Endothelial cell of umbilical vein (primary cell): ENCODE data around the gene RASGRF2. TPM values are rescaled to one million over a fixed set of nuclear protein-coding genes. Genes with fewer than 3 reads are reported as not detected.

Experiments
- BruUV-seq: library from RNA; stranded (reverse); fragments of 400-500 nt; replicated peaks from 2 replicates; lab custom pipeline; 2021; lab: Mats Ljungman, UMichigan
- CTCF ChIA-PET: fragments of 300-600, 350-600 bp; sonication (Branson Sonifier 250); formaldehyde crosslinking; loops from one replicate; lab custom pipeline; 2021; ENCODE audit warnings: antibody characterized with exemption, inconsistent platforms; lab: Charles Lee
- POLR2A ChIA-PET: fragments of 300-600, 350-600 bp; sonication (Branson Sonifier 250); formaldehyde crosslinking; loops from one replicate; lab custom pipeline; 2021; ENCODE audit warnings: antibody characterized with exemption, inconsistent platforms; lab: Charles Lee
- DNase-seq: peaks from one replicate; pipeline ENCODE4 v3.0.0-alpha.2; 2011; ENCODE audit warnings: low read depth, low spot score
- FAIRE-seq: peaks from 2 replicates; lab custom pipeline; 2011; peaks lifted over from hg19 to GRCh38; lab: Jason Lieb, UNC
- H2AFZ ChIP-seq: 2 replicates; pipeline ENCODE4 v1.6.0; 2012; ENCODE audit warnings: low read depth, low read length, control low read depth, inconsistent platforms
- H3K27ac ChIP-seq: 2 replicates; pipeline ENCODE4 v1.5.1; 2011; ENCODE audit warnings: low read depth, mild to moderate bottlenecking, control low read depth, low read length, moderate library complexity; ENCODE audit not compliant: insufficient read depth
- H3K27me3 ChIP-seq, 2 experiments: 2 replicates each; pipeline versions ENCODE4 v1.6.0 to v1.6.1; 2011; ENCODE audit warnings: low read length in 2 of 2, mixed read lengths in 1 of 2; ENCODE audit not compliant: control insufficient read depth in 2 of 2, insufficient read depth in 2 of 2
- H3K36me3 ChIP-seq, 2 experiments: 2 replicates in 1 of 2; 3 replicates in 1 of 2; pipeline ENCODE4 v1.5.1; 2011; ENCODE audit warnings: low read length in 2 of 2, mild to moderate bottlenecking in 1 of 2, moderate library complexity in 1 of 2; ENCODE audit not compliant: control insufficient read depth in 2 of 2, insufficient read depth in 2 of 2; ENCODE audit errors: extremely low read depth in 1 of 2
- H3K4me1 ChIP-seq: 3 replicates; pipeline ENCODE4 v1.5.1; 2011; ENCODE audit warnings: mild to moderate bottlenecking, low read length; ENCODE audit not compliant: control insufficient read depth, insufficient read depth; ENCODE audit errors: extremely low read depth
- H3K4me2 ChIP-seq: 2 replicates; pipeline ENCODE4 v1.6.1; 2011; ENCODE audit warnings: low read length, control low read depth, mixed read lengths; ENCODE audit not compliant: insufficient read depth
- H3K4me3 ChIP-seq, 3 experiments: fragments of 200-600 bp in 1 of 3; sonication (generic), shearing (Covaris generic) in 1 of 3; replicated peaks in 1 of 3; 2 replicates each; pipeline ENCODE4 v1.5.1; 2011 to 2016; ENCODE audit warnings: control low read depth in 3 of 3, low read length in 3 of 3, mild to moderate bottlenecking in 2 of 3, inconsistent platforms in 1 of 3, low read depth in 1 of 3, moderate library complexity in 1 of 3; ENCODE audit not compliant: insufficient read depth in 1 of 3
- H3K79me2 ChIP-seq: 2 replicates; pipeline ENCODE4 v1.6.0; 2012; ENCODE audit warnings: low read length, inconsistent platforms; ENCODE audit not compliant: control insufficient read depth, insufficient read depth
- H3K9ac ChIP-seq: replicated peaks from 2 replicates; pipeline ENCODE3; 2011; ENCODE audit warnings: low read length, control low read depth; ENCODE audit not compliant: insufficient read depth; ENCODE audit errors: extremely low read depth
- H3K9me1 ChIP-seq: replicated peaks from 3 replicates; pipeline ENCODE4 v1.6.0; 2011; ENCODE audit warnings: mild to moderate bottlenecking, low read length; ENCODE audit not compliant: control insufficient read depth, insufficient read depth; ENCODE audit errors: extremely low read depth
- H3K9me3 ChIP-seq: replicated peaks from 2 replicates; pipeline ENCODE4 v1.5.1; 2012; ENCODE audit warnings: low read length, inconsistent platforms; ENCODE audit not compliant: control insufficient read depth, insufficient read depth
- H4K20me1 ChIP-seq: replicated peaks from 2 replicates; pipeline ENCODE3; 2011; ENCODE audit warnings: mild to moderate bottlenecking, low read length; ENCODE audit not compliant: control insufficient read depth, insufficient read depth; ENCODE audit errors: extremely low read depth
- CTCF ChIP-seq, 2 donors: IDR thresholded peaks; 1 replicate in 1 of 2; 2 replicates in 1 of 2; pipeline ENCODE4 v1.5.1; 2011; ENCODE audit warnings: low read length in 2 of 2, mild to moderate bottlenecking in 2 of 2, moderate library complexity in 2 of 2, control low read depth in 1 of 2, inconsistent platforms in 1 of 2, low read depth in 1 of 2; ENCODE audit not compliant: insufficient read depth in 1 of 2; ENCODE audit errors: extremely low read depth in 1 of 2
- EZH2 ChIP-seq: IDR thresholded peaks from 2 replicates; pipeline ENCODE4 v1.6.1; 2012; ENCODE audit warnings: borderline replicate concordance, low read depth, mild to moderate bottlenecking, moderate library complexity, low read length, inconsistent platforms; ENCODE audit not compliant: severe bottlenecking
- FOS ChIP-seq: IDR thresholded peaks from 2 replicates; pipeline ENCODE4 v1.6.1; 2011; ENCODE audit warnings: mild to moderate bottlenecking, low read length, moderate library complexity, borderline replicate concordance; ENCODE audit not compliant: insufficient read depth
- GATA2 ChIP-seq: IDR thresholded peaks from 2 replicates; pipeline ENCODE4 v1.7.0; 2011; ENCODE audit warnings: low read depth, mild to moderate bottlenecking, moderate library complexity, mixed read lengths, low read length; ENCODE audit not compliant: insufficient read length, insufficient read depth
- JUN ChIP-seq: IDR thresholded peaks from 2 replicates; pipeline ENCODE4 v1.6.1; 2011; ENCODE audit warnings: borderline replicate concordance, low read depth; ENCODE audit not compliant: insufficient read length, insufficient read depth
- MAX ChIP-seq: IDR thresholded peaks from 2 replicates; pipeline ENCODE4 v1.6.1; 2011; ENCODE audit not compliant: insufficient read depth, insufficient read length
- MYC ChIP-seq: IDR thresholded peaks from one replicate; pipeline ENCODE4 v1.6.1; 2011; ENCODE audit warnings: mild to moderate bottlenecking, low read depth, low read length
- POLR2A ChIP-seq: IDR thresholded peaks from 2 replicates; pipeline ENCODE4 v1.6.1; 2012; ENCODE audit warnings: low read depth, mild to moderate bottlenecking, control low read depth, low read length
- POLR2AphosphoS5 ChIP-seq: IDR thresholded peaks from 2 replicates; pipeline ENCODE4 v1.6.1; 2012; ENCODE audit warnings: low read depth, mild to moderate bottlenecking, control low read depth, low read length, moderate library complexity; ENCODE audit not compliant: insufficient read depth
- dilution Hi-C: fragments of 300-500 bp; cut with MboI; formaldehyde crosslinking; loops from one replicate; pipeline ENCODE4 v1.15.0; 2019; ENCODE audit warnings: low sequenced_read_pairs; ENCODE audit not compliant: extremely low pct_ligation_motif_present
- intact Hi-C: fragments of 100-400 bp; cut with micrococcal nuclease; formaldehyde crosslinking; loops from one replicate; pipeline ENCODE4 v1.10.0; 2022
- polyA plus RNA-seq, 4 experiments: library from polyadenylated mRNA; depleted of rRNA in 3 of 4; stranded (reverse) in 3 of 4; unstranded in 1 of 4; fragments of >200 nt; gene quantifications; 2 replicates each; pipeline versions ENCODE4 v1.2.1 to v1.2.3, GENCODE V29; 2011 to 2012; ENCODE audit warnings: missing spikeins in 1 of 4
- total RNA-seq: library from RNA; stranded (reverse); gene quantifications from 2 replicates; pipeline ENCODE4 v1.2.3, GENCODE V29; 2021

RASGRF2 gene
- total and polyA plus RNA-seq, 2 donors (not counting 3 experiments of a cell fraction or from before 2014, with no cell fraction given) = 0.41 to 4.0 TPM

GRCh38 chr5:81021486-81021885 lies 61.3 kb downstream of the RASGRF2 start:
- no TSS peak for BruUV-seq
- H3K27me3 ChIP-seq = peaks cover 2 to 6% of the 10 kb centered on the region in 2 experiments
- FAIRE-seq (no peak), DNase-seq (no peak)
- H3K4me1 ChIP-seq = no peaks in the 10 kb centered on the region
- no peak overlapping the region for H3K4me2 ChIP-seq
- intact Hi-C loops (no loop called here), dilution Hi-C loops (loop anchor here (25.0 kb wide), 1 partner anchor 209 kb away; no protein-coding TSS in a partner anchor)
- H3K9me1 ChIP-seq = no peaks in the 10 kb centered on the region
- TF ChIP-seq POLR2A (no peak), JUN (no peak), MYC (no peak), MAX (no peak), GATA2 (no peak), CTCF (IDR thresholded peaks at IDR 0.05; ENCODE audit: extremely low read depth in 1 of 2, insufficient read depth in 1 of 2, low read depth in 1 of 2, low read length in 2 of 2) (no peak), POLR2AphosphoS5 (no peak), EZH2 (no peak), FOS (no peak)
- H3K36me3 ChIP-seq = no peaks in the 10 kb centered on the region
- no peaks in the 10 kb centered on the region for H4K20me1 ChIP-seq
- no peak overlapping the region for H3K4me3 ChIP-seq
- ChIA-PET POLR2A (no interaction called here), CTCF (no interaction called here)
- H2AFZ ChIP-seq = no peak overlapping the region
- no peak overlapping the region for H3K9ac ChIP-seq
- H3K9me3 ChIP-seq = no peaks in the 10 kb centered on the region
- no peak overlapping the region for H3K27ac ChIP-seq
- H3K79me2 ChIP-seq = no peaks in the 10 kb centered on the region
